Natural killer cell (primary cell): Measurements from ENCODE around the gene SNAPC4. TPM values are rescaled to one million over a fixed set of nuclear protein-coding genes. Genes with fewer than 3 reads are reported as not detected.

Source experiments
- ATAC-seq, 3 donors: fragments of 150-1000 bp in 2 of 3; fragments of 200-7000 bp in 1 of 3; cut with Tn5 transposase; 1 replicate in 1 of 3; 2 replicates in 2 of 3; pipeline ENCODE4 v1.10.0; 2021; ENCODE audit warnings: mild to moderate bottlenecking in 2 of 3, moderate library complexity in 2 of 3
- DNase-seq, 2 donors: peaks; one replicate each; pipeline versions ENCODE4 v3.0.0 to v3.0.0-alpha.2; 2013 to 2021; ENCODE audit warnings: mixed read lengths in 1 of 2
- H3K27ac ChIP-seq: one replicate; pipeline ENCODE4 v1.5.1; 2013; ENCODE audit warnings: mild to moderate bottlenecking, low read length
- H3K27me3 ChIP-seq: one replicate; pipeline ENCODE4 v1.6.1; 2013; ENCODE audit warnings: low read length; ENCODE audit not compliant: control insufficient read depth, insufficient read depth
- H3K36me3 ChIP-seq: one replicate; pipeline ENCODE4 v1.6.1; 2013; ENCODE audit warnings: low read length; ENCODE audit not compliant: control insufficient read depth, insufficient read depth
- H3K4me1 ChIP-seq: one replicate; pipeline ENCODE4 v1.6.1; 2013; ENCODE audit warnings: low read length; ENCODE audit not compliant: control insufficient read depth, insufficient read depth
- H3K4me3 ChIP-seq: one replicate; pipeline ENCODE4 v1.5.1; 2013; ENCODE audit warnings: low read length
- H3K9me3 ChIP-seq: one replicate; pipeline ENCODE4 v1.6.1; 2013; ENCODE audit warnings: low read length; ENCODE audit not compliant: control insufficient read depth, insufficient read depth
- H3K27ac Mint-ChIP-seq, 2 donors: one replicate each; pipeline ENCODE4 v1.8.0; 2022; ENCODE audit warnings: mild to moderate bottlenecking in 2 of 2, mixed read lengths in 2 of 2, moderate library complexity in 1 of 2
- H3K27me3 Mint-ChIP-seq, 2 donors: one replicate each; pipeline ENCODE4 v1.8.0; 2022; ENCODE audit warnings: low read depth in 2 of 2, mixed read lengths in 2 of 2
- H3K36me3 Mint-ChIP-seq: one replicate; pipeline ENCODE4 v1.8.0; 2022; ENCODE audit warnings: mixed read lengths
- H3K4me1 Mint-ChIP-seq, 2 donors: one replicate each; pipeline ENCODE4 v1.8.0; 2022; ENCODE audit warnings: mixed read lengths in 2 of 2
- H3K4me3 Mint-ChIP-seq: one replicate; pipeline ENCODE4 v1.8.0; 2022; ENCODE audit warnings: mild to moderate bottlenecking, moderate library complexity, mixed read lengths
- H3K9me3 Mint-ChIP-seq, 2 donors: one replicate each; pipeline ENCODE4 v1.8.0; 2022; ENCODE audit warnings: mixed read lengths in 2 of 2
- CTCF ChIP-seq: fragments of 200-600 bp; IDR thresholded peaks from one replicate; pipeline ENCODE4 v1.8.0; 2022; ENCODE audit warnings: antibody characterized with exemption
- WGBS: methylation state at CpG from one replicate; pipeline ENCODE4 v1.1.7; 2013; ENCODE audit warnings: missing lambda C conversion rate; ENCODE audit not compliant: insufficient coverage; 5-methylcytosine and 5-hydroxymethylcytosine counted together
- intact Hi-C: fragments of 100-400 bp; cut with micrococcal nuclease; formaldehyde crosslinking; loops from one replicate; pipeline ENCODE4 v1.14.2; 2022
- total RNA-seq, 4 donors: library from RNA; stranded (reverse); fragments of 120-200 nt in 1 of 4; gene quantifications; one replicate each; pipeline versions ENCODE4 v1.2.3 to v1.2.4, GENCODE V29; 2013 to 2022

SNAPC4 gene
- total RNA-seq, 3 donors from 2014 or later (not counting 1 experiment from before 2014, with no cell fraction given): 9.0 to 11.3 (median 9.4) TPM

GRCh38 chr9:136367296-136368145 lies 32.4 kb downstream of the SNAPC4 start:
- no peak overlapping the region for H3K4me3 Mint-ChIP-seq
- DNase-seq: no peak
- H3K4me1 Mint-ChIP-seq: peaks cover 0 to 2% of the 10 kb centered on the region in 2 donors
- no peaks in the 10 kb centered on the region for H3K9me3 Mint-ChIP-seq
- H3K27ac Mint-ChIP-seq: no peak overlapping the region
- H3K27me3 Mint-ChIP-seq: no peaks in the 10 kb centered on the region
- no peaks in the 10 kb centered on the region for H3K36me3 Mint-ChIP-seq
- Histone ChIP-seq H3K4me1 (peaks cover 34% of the 10 kb centered on the region), H3K27me3 (no peaks in the 10 kb centered on the region), H3K27ac (no peak overlapping the region), H3K36me3 (no peaks in the 10 kb centered on the region), H3K4me3 (no peak overlapping the region), H3K9me3 (no peaks in the 10 kb centered on the region)
- ATAC-seq: no peak
- intact Hi-C loops: loop anchor here (10.0 kb wide), 1 partner anchor 53 kb away; no protein-coding TSS in a partner anchor
- no peak for TF ChIP-seq CTCF
- WGBS: 93% methylated on average over 45 of the region's 45 CpGs

GRCh38 chr9:136366826-136367225 lies 33.1 kb downstream of the SNAPC4 start:
- Mint-ChIP-seq H3K27ac (no peak overlapping the region), H3K36me3 (no peaks in the 10 kb centered on the region), H3K9me3 (no peaks in the 10 kb centered on the region), H3K4me3 (no peak overlapping the region), H3K27me3 (no peaks in the 10 kb centered on the region), H3K4me1 (peaks cover 0 to 5% of the 10 kb centered on the region in 2 donors)
- H3K4me3 ChIP-seq: no peak overlapping the region
- ATAC-seq (no peak), DNase-seq (no peak)
- no peak overlapping the region for H3K27ac ChIP-seq
- intact Hi-C loops: loop anchor here (10.0 kb wide), 1 partner anchor 52 kb away; no protein-coding TSS in a partner anchor
- TF ChIP-seq CTCF: no peak
- H3K9me3 ChIP-seq: no peaks in the 10 kb centered on the region
- peaks cover 30% of the 10 kb centered on the region for H3K4me1 ChIP-seq
- no peaks in the 10 kb centered on the region for H3K36me3 ChIP-seq
- WGBS: 94% methylated on average over 9 of the region's 9 CpGs
- no peaks in the 10 kb centered on the region for H3K27me3 ChIP-seq

DNA sequence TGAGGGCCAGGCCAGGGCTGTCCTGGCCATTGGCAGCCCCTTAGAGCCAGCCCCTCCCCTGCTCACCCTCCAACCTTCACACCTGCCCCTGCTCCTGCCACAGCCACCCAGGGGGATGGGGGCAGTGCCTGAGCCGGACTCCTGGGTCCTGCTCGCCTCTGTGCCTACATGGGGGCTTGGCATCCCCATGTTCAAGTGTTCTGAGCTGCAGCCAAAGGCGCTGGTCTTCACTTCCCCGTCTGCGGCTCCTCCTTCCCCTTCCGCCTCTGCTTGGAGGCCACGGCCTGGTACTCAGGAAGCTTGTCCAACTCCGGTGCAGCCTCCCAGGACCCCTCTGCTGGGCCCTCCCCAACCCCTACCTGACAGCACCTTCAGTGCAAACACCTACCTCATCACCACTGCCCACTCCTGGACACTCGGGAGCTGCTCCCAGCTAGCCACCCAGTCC lies 34.2 kb downstream of the SNAPC4 start:
- Histone ChIP-seq H3K36me3 (peaks cover 2% of the 10 kb centered on the region), H3K27me3 (no peaks in the 10 kb centered on the region), H3K4me3 (no peak overlapping the region), H3K9me3 (no peaks in the 10 kb centered on the region), H3K4me1 (peaks cover 29% of the 10 kb centered on the region), H3K27ac (no peak overlapping the region)
- intact Hi-C loops: loop anchor here (10.0 kb wide), 1 partner anchor 51 kb away; no protein-coding TSS in a partner anchor
- Mint-ChIP-seq H3K27ac (no peak overlapping the region), H3K27me3 (no peaks in the 10 kb centered on the region), H3K4me1 (peaks cover 0 to 5% of the 10 kb centered on the region in 2 donors), H3K9me3 (no peaks in the 10 kb centered on the region), H3K4me3 (peak overlapping the region; percentile 42), H3K36me3 (no peaks in the 10 kb centered on the region)
- no peak for ATAC-seq
- 55% methylated on average over 9 of the region's 9 CpGs for WGBS
- no peak for TF ChIP-seq CTCF
- no peak for DNase-seq
